Neutrophil (primary cell): ENCODE measurements around the gene METRNL.

ENCODE experiments used
- H3K27ac ChIP-seq: fragments of 200-600 bp; sonication (generic); 2 replicates; pipeline ENCODE4 v1.5.1; 2016; ENCODE audit warnings: mild to moderate bottlenecking, moderate library complexity
- H3K27me3 ChIP-seq: fragments of 200-600 bp; sonication (generic); 2 replicates; pipeline ENCODE4 v1.6.0; 2016; ENCODE audit warnings: mild to moderate bottlenecking
- H3K36me3 ChIP-seq: fragments of 200-600 bp; sonication (generic); 2 replicates; pipeline ENCODE4 v1.5.1; 2017
- H3K4me1 ChIP-seq, 2 experiments: fragments of 200-600 bp in 1 of 2; sonication (generic) in 1 of 2; 1 replicate in 1 of 2; 2 replicates in 1 of 2; pipeline versions ENCODE4 v1.5.1 to v1.6.1; 2013 to 2016; ENCODE audit warnings: low read depth in 1 of 2, low read length in 1 of 2, mild to moderate bottlenecking in 1 of 2, moderate library complexity in 1 of 2; ENCODE audit not compliant: control insufficient read depth in 1 of 2, insufficient read depth in 1 of 2
- H3K4me3 ChIP-seq, 2 experiments: fragments of 200-600 bp in 1 of 2; sonication (generic) in 1 of 2; 1 replicate in 1 of 2; 2 replicates in 1 of 2; pipeline ENCODE4 v1.5.1; 2013 to 2016; ENCODE audit warnings: low read depth in 1 of 2, low read length in 1 of 2, mild to moderate bottlenecking in 1 of 2, moderate library complexity in 1 of 2
- H3K9me3 ChIP-seq: fragments of 200-600 bp; sonication (generic); 2 replicates; pipeline ENCODE4 v1.5.1; 2016
- CTCF ChIP-seq: fragments of 200-600 bp; sonication (generic); IDR thresholded peaks from 2 replicates; pipeline ENCODE4 v1.5.1; 2016; ENCODE audit warnings: antibody characterized with exemption

METRNL gene

GRCh38 chr17:83105512-83105911 lies 26.1 kb downstream of the METRNL start:
- Histone ChIP-seq H3K4me3 (no peak overlapping the region), H3K27ac (no peak overlapping the region), H3K4me1 (no peaks in the 10 kb centered on the region), H3K36me3 (no peaks in the 10 kb centered on the region), H3K27me3 (peaks cover 61% of the 10 kb centered on the region), H3K9me3 (no peaks in the 10 kb centered on the region)
- no peak for TF ChIP-seq CTCF

GRCh38 chr17:83106056-83106588 lies 26.7 kb downstream of the METRNL start:
- no peak for TF ChIP-seq CTCF
- Histone ChIP-seq H3K9me3 (no peaks in the 10 kb centered on the region), H3K27me3 (peaks cover 61% of the 10 kb centered on the region), H3K27ac (no peak overlapping the region), H3K4me3 (no peak overlapping the region), H3K4me1 (no peaks in the 10 kb centered on the region), H3K36me3 (no peaks in the 10 kb centered on the region)

GRCh38 chr17:83106913-83107655 lies 27.7 kb downstream of the METRNL start:
- TF ChIP-seq CTCF: no peak
- Histone ChIP-seq H3K9me3 (no peaks in the 10 kb centered on the region), H3K36me3 (no peaks in the 10 kb centered on the region), H3K27ac (no peak overlapping the region), H3K27me3 (peaks cover 53% of the 10 kb centered on the region), H3K4me3 (no peak overlapping the region), H3K4me1 (no peaks in the 10 kb centered on the region)

GRCh38 chr17:83107656-83108048 lies 28.2 kb downstream of the METRNL start:
- Histone ChIP-seq H3K4me1 (no peaks in the 10 kb centered on the region), H3K27ac (no peak overlapping the region), H3K9me3 (no peaks in the 10 kb centered on the region), H3K4me3 (no peak overlapping the region), H3K36me3 (no peaks in the 10 kb centered on the region), H3K27me3 (peaks cover 49% of the 10 kb centered on the region)
- TF ChIP-seq CTCF: no peak

GRCh38 chr17:83108709-83109108 lies 29.3 kb downstream of the METRNL start:
- Histone ChIP-seq H3K4me1 (no peaks in the 10 kb centered on the region), H3K36me3 (no peaks in the 10 kb centered on the region), H3K9me3 (no peaks in the 10 kb centered on the region), H3K4me3 (no peak overlapping the region), H3K27ac (no peak overlapping the region), H3K27me3 (peaks cover 49% of the 10 kb centered on the region)
- no peak for TF ChIP-seq CTCF
